SK-N-SH (cell line): ENCODE measurements around the gene PEX10. TPM values are rescaled to one million over a fixed set of nuclear protein-coding genes. Genes with fewer than 3 reads are reported as not detected.

Experiments used
- CTCF ChIA-PET: fragments of 300-600, 350-600 bp; formaldehyde crosslinking; extraction: SDS; loops from one replicate; lab custom pipeline; 2021; lab: Yijun Ruan, JAX
- POLR2A ChIA-PET: fragments of 350-600 bp; sonication (Branson Sonifier 250); formaldehyde crosslinking; extraction: SDS; loops from one replicate; lab custom pipeline; 2020; ENCODE audit warnings: antibody characterized with exemption, inconsistent platforms; lab: Yijun Ruan, JAX
- DNase-seq: peaks from one replicate; pipeline ENCODE4 v3.0.0; 2012
- H2AFZ ChIP-seq: fragments of 200-600 bp; sonication (generic); 2 replicates; pipeline ENCODE4 v1.8.1; 2016; ENCODE audit warnings: antibody characterized with exemption, mild to moderate bottlenecking, low read depth
- H3F3A ChIP-seq: fragments of 200-600 bp; sonication (generic); replicated peaks from 2 replicates; pipeline ENCODE3; 2016; ENCODE audit warnings: antibody characterized with exemption, mild to moderate bottlenecking; ENCODE audit not compliant: insufficient read depth
- H3K27ac ChIP-seq, 2 experiments: fragments of 200-500 bp in 1 of 2; fragments of 200-600 bp in 1 of 2; sonication (Bioruptor generic) in 1 of 2; sonication (generic), shearing (Covaris generic) in 1 of 2; 2 replicates each; pipeline versions ENCODE4 v1.5.1 to v1.6.1; 2014 to 2016; ENCODE audit warnings: low read depth in 2 of 2, inconsistent platforms in 1 of 2, low read length in 1 of 2, mild to moderate bottlenecking in 1 of 2, mixed read lengths in 1 of 2
- H3K27me3 ChIP-seq: fragments of 200-600 bp; sonication (generic), shearing (Covaris generic); 2 replicates; pipeline ENCODE4 v1.6.1; 2016; ENCODE audit warnings: mixed run types; ENCODE audit not compliant: insufficient read depth
- H3K36me3 ChIP-seq, 2 experiments: fragments of 200-500 bp in 1 of 2; fragments of 200-600 bp in 1 of 2; sonication (Bioruptor generic) in 1 of 2; sonication (generic) in 1 of 2; replicated peaks in 1 of 2; 2 replicates each; pipeline versions ENCODE3 to v1.5.1; 2014 to 2016; ENCODE audit warnings: low read length in 1 of 2, mild to moderate bottlenecking in 1 of 2; ENCODE audit not compliant: insufficient read depth in 2 of 2, control insufficient read depth in 1 of 2
- H3K4me1 ChIP-seq, 2 experiments: fragments of 200-500 bp in 1 of 2; fragments of 200-600 bp in 1 of 2; sonication (Bioruptor generic) in 1 of 2; sonication (generic), shearing (Covaris generic) in 1 of 2; 2 replicates each; pipeline versions ENCODE4 v1.5.1 to v1.6.1; 2014 to 2016; ENCODE audit warnings: low read depth in 1 of 2, low read length in 1 of 2, mixed run types in 1 of 2; ENCODE audit not compliant: insufficient read depth in 2 of 2, control insufficient read depth in 1 of 2
- H3K4me2 ChIP-seq: fragments of 200-600 bp; sonication (generic), shearing (Covaris generic); 2 replicates; pipeline ENCODE4 v1.6.1; 2017; ENCODE audit warnings: mixed run types
- H3K4me3 ChIP-seq, 2 experiments: fragments of 200-500 bp in 1 of 2; fragments of 200-600 bp in 1 of 2; sonication (Bioruptor generic) in 1 of 2; sonication (generic), shearing (Covaris generic) in 1 of 2; 2 replicates each; pipeline versions ENCODE4 v1.5.1 to v1.8.1; 2014 to 2016; ENCODE audit warnings: low read depth in 2 of 2, inconsistent platforms in 1 of 2, low read length in 1 of 2, mild to moderate bottlenecking in 1 of 2, mixed read lengths in 1 of 2, moderate library complexity in 1 of 2
- H3K79me2 ChIP-seq: fragments of 200-600 bp; sonication (generic); 2 replicates; pipeline ENCODE4 v1.8.1; 2017; ENCODE audit warnings: mild to moderate bottlenecking; ENCODE audit not compliant: insufficient read depth
- H3K9ac ChIP-seq: fragments of 200-600 bp; sonication (generic); 2 replicates; pipeline ENCODE4 v1.6.1; 2017; ENCODE audit warnings: mixed run types
- H3K9me2 ChIP-seq: fragments of 200-600 bp; sonication (generic); 2 replicates; pipeline ENCODE4 v1.6.1; 2017; ENCODE audit warnings: mixed run types
- H3K9me3 ChIP-seq: fragments of 200-600 bp; sonication (generic); 2 replicates; pipeline ENCODE4 v1.6.1; 2017; ENCODE audit warnings: mixed run types, mild to moderate bottlenecking, moderate library complexity
- H4K20me1 ChIP-seq: fragments of 200-600 bp; sonication (generic); 2 replicates; pipeline ENCODE4 v1.6.1; 2017; ENCODE audit warnings: mild to moderate bottlenecking, mixed run types; ENCODE audit not compliant: insufficient read depth
- CHD2 ChIP-seq: fragments of 150-350 bp; IDR thresholded peaks from 2 replicates; pipeline ENCODE4 v1.6.1; 2018; ENCODE audit warnings: low read length; ENCODE audit not compliant: partially characterized antibody
- ELF1 ChIP-seq: IDR thresholded peaks from 2 replicates; pipeline ENCODE4 v1.4.0; 2012
- EZH2phosphoT487 ChIP-seq: fragments of 200-600 bp; sonication (generic); IDR thresholded peaks from 2 replicates; pipeline ENCODE4 v1.6.1; 2017; ENCODE audit warnings: low read depth, mixed run types, mild to moderate bottlenecking, antibody characterized with exemption, moderate library complexity, borderline replicate concordance
- FOXJ3 ChIP-seq: sonication (generic); formaldehyde crosslinking; IDR thresholded peaks from 2 replicates; pipeline ENCODE4 v1.5.1; 2020; ENCODE audit warnings: mild to moderate bottlenecking, missing genetic modification reagents
- FOXM1 ChIP-seq: IDR thresholded peaks from 2 replicates; pipeline ENCODE4 v1.4.0; 2012; ENCODE audit warnings: low read depth, mild to moderate bottlenecking
- GABPA ChIP-seq: IDR thresholded peaks from 2 replicates; pipeline ENCODE4 v1.4.0; 2012; ENCODE audit warnings: low read depth, mild to moderate bottlenecking
- GATA2 ChIP-seq: sonication (generic); formaldehyde crosslinking; IDR thresholded peaks from 2 replicates; pipeline ENCODE4 v1.5.0; 2020; ENCODE audit warnings: mild to moderate bottlenecking, missing genetic modification reagents
- JUND ChIP-seq: IDR thresholded peaks from 2 replicates; pipeline ENCODE4 v1.4.0; 2012
- NFIC ChIP-seq: IDR thresholded peaks from 2 replicates; pipeline ENCODE4 v1.4.0; 2012; ENCODE audit warnings: borderline replicate concordance
- NRF1 ChIP-seq: IDR thresholded peaks from 2 replicates; pipeline ENCODE4 v1.6.1; 2012; ENCODE audit warnings: low read depth, mild to moderate bottlenecking, low read length
- POLR2AphosphoS5 ChIP-seq: IDR thresholded peaks from 2 replicates; pipeline ENCODE4 v1.6.1; 2012; ENCODE audit warnings: low read depth, low read length
- RAD21 ChIP-seq: IDR thresholded peaks from 2 replicates; pipeline ENCODE4 v1.6.1; 2012; ENCODE audit warnings: mild to moderate bottlenecking, low read length
- RCOR1 ChIP-seq: fragments of 150-350 bp; IDR thresholded peaks from 2 replicates; pipeline ENCODE4 v1.6.1; 2017; ENCODE audit warnings: antibody characterized with exemption, low read length
- RXRA ChIP-seq: IDR thresholded peaks from 2 replicates; pipeline ENCODE4 v1.4.0; 2012; ENCODE audit warnings: low read depth, mild to moderate bottlenecking, borderline replicate concordance
- SIN3A ChIP-seq: IDR thresholded peaks from 2 replicates; pipeline ENCODE4 v1.6.1; 2012; ENCODE audit warnings: low read depth, mild to moderate bottlenecking, low read length, moderate library complexity, borderline replicate concordance
- TAF1 ChIP-seq: IDR thresholded peaks from 2 replicates; pipeline ENCODE4 v1.6.1; 2012; ENCODE audit warnings: low read depth, mild to moderate bottlenecking, low read length, moderate library complexity, borderline replicate concordance
- TCF12 ChIP-seq: IDR thresholded peaks from 2 replicates; pipeline ENCODE4 v1.4.0; 2012
- TEAD4 ChIP-seq: IDR thresholded peaks from 2 replicates; pipeline ENCODE4 v1.4.0; 2012; ENCODE audit warnings: mild to moderate bottlenecking, borderline replicate concordance; ENCODE audit not compliant: insufficient read depth
- YY1 ChIP-seq: IDR thresholded peaks from 2 replicates; pipeline ENCODE4 v1.4.0; 2012; ENCODE audit warnings: low read depth, mild to moderate bottlenecking
- WGBS: methylation state at CpG from one replicate; pipeline ENCODE4 v1.1.6; 2017; ENCODE audit warnings: low lambda C conversion rate; 5-methylcytosine and 5-hydroxymethylcytosine counted together
- polyA plus RNA-seq, 3 experiments: library from polyadenylated mRNA; depleted of rRNA; stranded (reverse); fragments of >200 nt; gene quantifications; 2 replicates each; pipeline ENCODE4 v1.2.3, GENCODE V29; 2012
- TF ChIP-seq, protein P1 (sequence below): IDR thresholded peaks from 2 replicates; pipeline ENCODE4 v1.4.0; 2012; ENCODE audit warnings: low read depth, borderline replicate concordance
- TF ChIP-seq, protein P2 (sequence below): fragments of 150-350 bp; IDR thresholded peaks from 2 replicates; pipeline ENCODE4 v1.6.1; 2016; ENCODE audit warnings: mild to moderate bottlenecking, low read depth, low read length
- TF ChIP-seq, protein P3 (sequence below): IDR thresholded peaks from 2 replicates; pipeline ENCODE4 v1.4.0; 2012; ENCODE audit warnings: low read depth
- TF ChIP-seq, protein P4 (sequence below): fragments of 150-350 bp; IDR thresholded peaks from 2 replicates; pipeline ENCODE4 v1.6.1; 2017; ENCODE audit warnings: antibody characterized with exemption, low read length, low read depth, borderline replicate concordance
- TF ChIP-seq, protein P5 (sequence below): IDR thresholded peaks from 2 replicates; pipeline ENCODE4 v1.4.0; 2012; ENCODE audit warnings: low read depth, borderline replicate concordance

Gene PEX10
- polyA plus RNA-seq, 1 of the 3 experiments (the other 2 are of a cell fraction): 28.6 TPM

DNA sequence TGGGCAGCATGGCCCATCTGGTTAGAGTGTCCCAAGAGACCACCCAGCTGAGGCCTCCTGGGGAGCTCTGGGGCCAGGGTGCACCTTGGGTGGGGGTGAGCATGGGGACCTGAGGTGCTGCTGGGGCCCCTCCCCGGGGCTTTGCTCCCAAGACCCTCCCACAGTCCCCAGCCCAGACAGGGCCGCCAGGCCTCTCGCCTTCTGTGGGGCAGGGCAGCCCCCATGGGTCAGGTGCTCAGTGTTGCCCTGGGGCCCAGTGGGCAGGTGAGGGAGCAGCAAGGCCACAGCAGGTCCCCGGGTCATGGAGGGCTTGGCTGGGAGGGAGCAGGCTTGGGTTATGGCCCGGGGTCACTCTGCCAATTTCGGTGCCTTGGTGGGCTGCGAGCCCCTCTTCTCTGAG, 24.5 kb upstream of the PEX10 start:
- H3K9me3 ChIP-seq: no peaks in the 10 kb centered on the region

DNA sequence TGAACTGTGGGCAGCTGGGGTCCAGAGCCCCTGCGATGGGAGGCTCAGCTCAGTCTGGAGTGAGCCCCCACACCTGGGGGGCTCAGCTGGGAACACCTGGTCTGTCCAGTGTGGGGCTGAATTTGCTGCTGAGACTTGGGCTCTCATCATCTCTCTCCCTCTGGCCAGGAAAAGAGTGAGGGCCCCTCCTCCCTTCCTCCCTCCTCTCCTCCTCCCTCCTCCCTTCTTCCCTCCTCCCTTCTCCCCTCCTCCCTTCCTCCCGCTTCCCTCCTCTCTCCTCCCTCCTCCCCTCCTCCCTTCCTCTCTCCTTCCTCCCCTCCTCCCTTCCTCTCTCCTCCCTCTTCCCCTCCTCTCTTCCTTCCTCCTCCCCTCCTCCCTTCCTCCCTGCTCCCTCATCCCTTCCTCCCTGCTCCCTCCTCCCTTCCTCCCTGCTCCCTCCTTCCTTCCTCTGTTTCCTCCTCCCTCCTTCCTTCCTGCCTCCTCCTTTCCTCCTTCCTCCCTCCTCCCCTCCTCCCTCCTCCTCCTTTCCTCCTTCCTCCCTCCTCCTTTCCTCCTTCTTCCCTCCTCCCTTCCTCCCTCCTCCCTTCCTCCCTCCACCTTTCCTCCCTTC, 23.5 kb upstream of the PEX10 start:
- ChIA-PET CTCF (no interaction called here), POLR2A (no interaction called here)
- Histone ChIP-seq H3K36me3 (no peaks in the 10 kb centered on the region), H3K79me2 (no peaks in the 10 kb centered on the region), H3K4me2 (no peak overlapping the region), H3K4me1 (peaks cover 0 to 3% of the 10 kb centered on the region in 2 experiments; a peak in 1 of 4 replicates), H3K27me3 (peaks cover 11% of the 10 kb centered on the region), H3F3A (no peaks in the 10 kb centered on the region), H3K9ac (no peak overlapping the region), H4K20me1 (no peaks in the 10 kb centered on the region), H3K4me3 (no peak overlapping the region), H3K9me3 (no peaks in the 10 kb centered on the region), H3K9me2 (no peaks in the 10 kb centered on the region), H2AFZ (no peak overlapping the region), H3K27ac (no peak overlapping the region)
- WGBS: 22% methylated on average over 1 of the region's 2 CpGs
- DNase-seq: no peak
- TF ChIP-seq FOXJ3 (CRISPR knock-in tag) (no peak), SIN3A (no peak), NRF1 (no peak), TCF12 (no peak), TAF1 (no peak), GATA2 (CRISPR knock-in tag) (no peak)
- TF ChIP-seq, protein P1, sequence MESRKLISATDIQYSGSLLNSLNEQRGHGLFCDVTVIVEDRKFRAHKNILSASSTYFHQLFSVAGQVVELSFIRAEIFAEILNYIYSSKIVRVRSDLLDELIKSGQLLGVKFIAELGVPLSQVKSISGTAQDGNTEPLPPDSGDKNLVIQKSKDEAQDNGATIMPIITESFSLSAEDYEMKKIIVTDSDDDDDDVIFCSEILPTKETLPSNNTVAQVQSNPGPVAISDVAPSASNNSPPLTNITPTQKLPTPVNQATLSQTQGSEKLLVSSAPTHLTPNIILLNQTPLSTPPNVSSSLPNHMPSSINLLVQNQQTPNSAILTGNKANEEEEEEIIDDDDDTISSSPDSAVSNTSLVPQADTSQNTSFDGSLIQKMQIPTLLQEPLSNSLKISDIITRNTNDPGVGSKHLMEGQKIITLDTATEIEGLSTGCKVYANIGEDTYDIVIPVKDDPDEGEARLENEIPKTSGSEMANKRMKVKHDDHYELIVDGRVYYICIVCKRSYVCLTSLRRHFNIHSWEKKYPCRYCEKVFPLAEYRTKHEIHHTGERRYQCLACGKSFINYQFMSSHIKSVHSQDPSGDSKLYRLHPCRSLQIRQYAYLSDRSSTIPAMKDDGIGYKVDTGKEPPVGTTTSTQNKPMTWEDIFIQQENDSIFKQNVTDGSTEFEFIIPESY: no peak
- TF ChIP-seq, protein P2, sequence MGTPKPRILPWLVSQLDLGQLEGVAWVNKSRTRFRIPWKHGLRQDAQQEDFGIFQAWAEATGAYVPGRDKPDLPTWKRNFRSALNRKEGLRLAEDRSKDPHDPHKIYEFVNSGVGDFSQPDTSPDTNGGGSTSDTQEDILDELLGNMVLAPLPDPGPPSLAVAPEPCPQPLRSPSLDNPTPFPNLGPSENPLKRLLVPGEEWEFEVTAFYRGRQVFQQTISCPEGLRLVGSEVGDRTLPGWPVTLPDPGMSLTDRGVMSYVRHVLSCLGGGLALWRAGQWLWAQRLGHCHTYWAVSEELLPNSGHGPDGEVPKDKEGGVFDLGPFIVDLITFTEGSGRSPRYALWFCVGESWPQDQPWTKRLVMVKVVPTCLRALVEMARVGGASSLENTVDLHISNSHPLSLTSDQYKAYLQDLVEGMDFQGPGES: no peak
- TF ChIP-seq, protein P3, sequence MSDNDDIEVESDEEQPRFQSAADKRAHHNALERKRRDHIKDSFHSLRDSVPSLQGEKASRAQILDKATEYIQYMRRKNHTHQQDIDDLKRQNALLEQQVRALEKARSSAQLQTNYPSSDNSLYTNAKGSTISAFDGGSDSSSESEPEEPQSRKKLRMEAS: no peak

More for the DNA sequence above, 24.5 kb upstream of the PEX10 start:
- POLR2A ChIA-PET: no interaction called here
- no peak overlapping the region for H3K9ac ChIP-seq
- H3K27ac ChIP-seq: no peak overlapping the region
- H3K27me3 ChIP-seq: peaks cover 11% of the 10 kb centered on the region
- CTCF ChIA-PET: no interaction called here
- no peak overlapping the region for H3K4me3 ChIP-seq
- no peaks in the 10 kb centered on the region for H3K79me2 ChIP-seq
- DNase-seq: no peak
- WGBS: 0% methylated on average over 1 of the region's 7 CpGs
- no peaks in the 10 kb centered on the region for H4K20me1 ChIP-seq
- TF ChIP-seq NFIC: no peak
- TF ChIP-seq, protein P3: no peak
- TF ChIP-seq GABPA: no peak
- TF ChIP-seq, protein P4, sequence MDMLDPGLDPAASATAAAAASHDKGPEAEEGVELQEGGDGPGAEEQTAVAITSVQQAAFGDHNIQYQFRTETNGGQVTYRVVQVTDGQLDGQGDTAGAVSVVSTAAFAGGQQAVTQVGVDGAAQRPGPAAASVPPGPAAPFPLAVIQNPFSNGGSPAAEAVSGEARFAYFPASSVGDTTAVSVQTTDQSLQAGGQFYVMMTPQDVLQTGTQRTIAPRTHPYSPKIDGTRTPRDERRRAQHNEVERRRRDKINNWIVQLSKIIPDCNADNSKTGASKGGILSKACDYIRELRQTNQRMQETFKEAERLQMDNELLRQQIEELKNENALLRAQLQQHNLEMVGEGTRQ: no peak
- TF ChIP-seq RAD21: no peak
- TF ChIP-seq JUND: no peak
- no peak for TF ChIP-seq RCOR1
- TF ChIP-seq, protein P1: no peak
- TF ChIP-seq RXRA: no peak
- TF ChIP-seq FOXJ3 (CRISPR knock-in tag): no peak
- TF ChIP-seq TEAD4: no peak
- TF ChIP-seq EZH2phosphoT487: no peak
- no peak for TF ChIP-seq NRF1
- TF ChIP-seq, protein P5, sequence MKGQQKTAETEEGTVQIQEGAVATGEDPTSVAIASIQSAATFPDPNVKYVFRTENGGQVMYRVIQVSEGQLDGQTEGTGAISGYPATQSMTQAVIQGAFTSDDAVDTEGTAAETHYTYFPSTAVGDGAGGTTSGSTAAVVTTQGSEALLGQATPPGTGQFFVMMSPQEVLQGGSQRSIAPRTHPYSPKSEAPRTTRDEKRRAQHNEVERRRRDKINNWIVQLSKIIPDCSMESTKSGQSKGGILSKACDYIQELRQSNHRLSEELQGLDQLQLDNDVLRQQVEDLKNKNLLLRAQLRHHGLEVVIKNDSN: no peak
- no peak for TF ChIP-seq YY1
- no peak for TF ChIP-seq ELF1
- TF ChIP-seq FOXM1: no peak
- no peak for TF ChIP-seq CHD2
- TF ChIP-seq POLR2AphosphoS5: no peak
- TF ChIP-seq TCF12: no peak
- H2AFZ ChIP-seq: no peak overlapping the region
- no peaks in the 10 kb centered on the region; a peak in 1 of 4 replicates for H3K4me1 ChIP-seq
- no peaks in the 10 kb centered on the region for H3K9me2 ChIP-seq
- H3F3A ChIP-seq: no peaks in the 10 kb centered on the region
- no peak overlapping the region for H3K4me2 ChIP-seq
- no peaks in the 10 kb centered on the region for H3K36me3 ChIP-seq
